Stimulated activated CD4-positive, alpha-beta T cell treated with anti-CD3 and anti-CD28 coated beads, Interleukin-4, amount 100 ng/mL, for 1 hour (primary cell): Measurements from ENCODE around the gene AP4S1.
"Not testable (repeated sequence)": the region's sequence is repeated elsewhere in the genome, so short reads cannot be mapped to it uniquely, and the experiment has no call there.

Experiments
- DNase-seq: peaks from one replicate; pipeline ENCODE4 v3.0.0-alpha.2; 2020

The AP4S1 gene, protein sequence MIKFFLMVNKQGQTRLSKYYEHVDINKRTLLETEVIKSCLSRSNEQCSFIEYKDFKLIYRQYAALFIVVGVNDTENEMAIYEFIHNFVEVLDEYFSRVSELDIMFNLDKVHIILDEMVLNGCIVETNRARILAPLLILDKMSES

GRCh38 chr14:31025367-31026076, at the start of gene AP4S1:
Gene AP4S1 (plus strand): TSS chr14:31025649. CDS start chr14:31066197, 40,548 bp downstream.
- peak; percentile 51 for DNase-seq

- no peak for DNase-seq
These were observed 47.7 kb upstream of the AP4S1 start for GRCh38 chr14:30977752-30978151.

GRCh38 chr14:30980106-30980704, 45.2 kb upstream of the AP4S1 start:
- DNase-seq, result peak; percentile 18

DNA sequence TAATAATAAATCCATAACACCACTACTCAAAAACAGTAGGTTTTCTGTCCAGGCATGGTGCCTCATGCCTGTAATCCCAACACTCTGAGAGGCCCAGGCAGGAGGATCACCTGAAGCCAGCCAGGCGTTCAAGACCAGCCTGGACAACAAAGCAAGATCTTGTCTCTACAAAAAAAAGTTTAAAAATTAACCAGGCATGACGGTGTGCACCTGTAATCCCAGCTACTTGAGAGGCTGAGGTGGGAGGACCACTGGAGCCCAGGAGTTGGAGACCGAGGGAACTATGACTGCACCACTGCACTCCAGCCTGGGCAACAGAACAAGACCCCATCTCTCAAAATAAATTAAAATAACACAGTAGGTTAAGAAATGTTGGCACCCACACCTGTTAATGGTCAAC, 44.5 kb upstream of the AP4S1 start:
- DNase-seq, result no peak

- no peak for DNase-seq
These were observed 42.9 kb upstream of the AP4S1 start for GRCh38 chr14:30982533-30982932.

DNA sequence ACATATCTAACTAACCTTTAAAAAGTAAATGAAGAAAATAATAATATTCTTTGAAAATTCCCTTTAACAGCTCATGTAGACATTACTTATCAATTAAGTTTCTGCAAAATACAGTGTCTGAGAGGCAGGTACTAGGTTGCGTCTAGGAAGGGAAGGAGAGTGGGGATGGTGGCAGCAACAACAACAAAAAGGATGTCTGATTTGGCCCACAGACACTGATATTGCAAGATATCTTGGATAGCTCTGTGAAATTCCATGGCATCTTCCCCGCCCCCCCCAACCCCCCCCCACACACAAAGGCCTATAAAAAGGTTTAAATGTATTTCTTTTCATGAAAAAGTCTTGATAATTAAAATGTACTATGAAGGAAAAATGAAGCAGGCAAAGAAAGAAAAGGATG, 41.6 kb upstream of the AP4S1 start:
- DNase-seq, result no peak

DNA sequence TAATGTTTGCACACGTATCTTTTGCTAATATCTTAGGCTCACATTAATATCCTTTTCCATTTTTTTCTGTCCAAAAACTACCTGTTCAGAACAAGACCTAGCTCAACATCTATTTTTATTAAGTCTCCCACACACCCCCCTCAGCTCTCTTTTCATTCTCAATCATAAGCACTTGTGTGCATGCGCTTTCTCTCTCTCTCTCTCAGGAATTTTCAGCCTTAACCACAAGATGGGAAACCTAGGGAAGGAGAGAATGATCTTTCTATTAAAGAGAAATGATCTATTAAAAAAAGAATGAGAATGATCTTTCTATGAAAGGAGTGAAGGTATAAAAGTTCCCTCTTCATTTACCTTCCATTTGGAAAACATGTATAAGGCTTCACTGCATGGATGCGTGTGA, 39.7 kb upstream of the AP4S1 start:
- no peak for DNase-seq

- no peak for DNase-seq
These were observed 36.9 kb upstream of the AP4S1 start for GRCh38 chr14:30988509-30988908.

GRCh38 chr14:30990770-30991169, 34.7 kb upstream of the AP4S1 start:
- no peak for DNase-seq

- DNase-seq, result no peak
These were observed 34.0 kb upstream of the AP4S1 start for GRCh38 chr14:30991408-30991807.

DNA sequence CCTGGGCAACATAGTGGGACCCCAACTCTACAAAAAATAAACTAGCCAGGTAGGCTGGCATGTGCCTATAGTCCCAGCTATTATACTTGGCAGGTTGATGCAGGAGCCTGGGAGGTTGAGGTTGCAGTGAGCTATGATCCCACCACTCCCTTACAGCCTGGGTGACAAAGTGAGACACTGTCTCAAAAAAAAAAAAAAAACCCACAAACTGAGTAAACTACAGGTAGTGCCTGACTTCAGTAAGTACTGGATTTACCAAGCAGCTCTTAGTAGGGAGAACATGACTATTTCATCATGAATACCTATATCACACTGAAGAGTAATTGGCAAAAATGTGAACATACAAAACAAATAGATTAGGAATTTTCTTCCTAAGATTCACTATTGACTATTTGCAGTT, 32.4 kb upstream of the AP4S1 start:
- DNase-seq, result no peak

- no peak for DNase-seq
These were observed 30.5 kb upstream of the AP4S1 start for GRCh38 chr14:30994681-30995620.

GRCh38 chr14:30995689-30996088, 29.8 kb upstream of the AP4S1 start:
- no peak for DNase-seq

DNA sequence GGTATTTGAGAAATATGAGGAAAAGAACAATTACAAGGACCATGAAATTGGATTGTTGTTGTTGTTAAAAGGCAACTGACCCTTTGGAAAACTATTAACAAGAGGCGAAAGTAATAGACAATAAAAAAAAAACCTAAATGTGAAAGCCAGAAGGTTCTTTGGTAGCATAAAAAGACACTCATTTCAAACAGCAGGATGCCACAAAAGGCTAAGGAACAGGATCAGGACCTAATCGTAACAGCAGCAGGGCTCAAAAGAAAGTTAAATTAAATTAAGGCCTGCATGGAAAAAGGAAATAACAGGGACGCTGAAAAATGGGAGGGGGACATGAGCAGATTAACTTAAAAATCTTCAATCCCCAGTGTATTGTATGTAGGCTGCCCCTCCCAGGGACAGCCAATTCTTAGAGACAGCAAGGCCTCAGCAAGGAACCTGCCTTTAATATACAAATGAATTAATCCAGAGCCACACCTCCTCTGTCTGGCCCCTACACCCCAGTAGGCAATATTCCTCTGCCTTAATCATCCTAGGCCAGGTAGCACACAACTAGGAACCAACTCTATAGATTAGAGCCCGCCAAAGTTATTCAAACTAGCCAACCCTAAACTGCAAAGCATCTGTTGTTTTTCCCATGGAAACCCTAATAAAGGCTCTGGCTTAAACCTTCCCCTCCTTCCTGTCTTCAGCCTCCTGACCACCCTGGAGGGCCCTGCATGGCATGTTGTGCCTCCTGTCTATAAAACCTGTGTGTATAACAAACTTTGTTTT, 28.4 kb upstream of the AP4S1 start:
- no peak for DNase-seq

DNA sequence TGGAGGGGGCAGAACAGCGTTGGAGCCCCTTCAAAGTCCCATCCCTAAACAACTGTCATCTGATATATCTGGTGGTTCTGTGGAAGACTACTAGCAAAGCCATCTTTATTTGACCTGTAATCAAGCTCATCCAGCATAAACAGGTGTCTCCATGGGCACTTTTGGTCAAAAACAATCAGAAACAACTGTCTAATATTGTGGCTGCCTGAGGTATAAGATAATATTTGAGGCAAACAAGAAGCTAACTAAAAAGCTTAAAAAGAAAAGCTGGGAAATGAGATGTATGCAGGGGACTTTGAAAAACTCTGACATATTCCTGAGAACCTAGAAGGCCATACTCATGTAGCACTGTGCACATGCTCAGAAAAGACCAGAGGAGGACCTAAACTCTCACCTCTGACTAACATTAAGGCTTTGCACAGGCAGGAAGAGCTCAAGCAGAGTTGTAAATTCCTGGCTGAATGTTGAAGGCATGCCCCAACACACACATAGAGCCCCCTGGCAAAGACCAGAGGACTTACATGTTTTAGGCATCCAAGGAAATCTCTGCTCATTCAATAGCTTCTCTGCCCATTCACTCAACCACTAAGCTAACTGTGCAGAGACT, 27.2 kb upstream of the AP4S1 start:
- DNase-seq, result no peak

DNA sequence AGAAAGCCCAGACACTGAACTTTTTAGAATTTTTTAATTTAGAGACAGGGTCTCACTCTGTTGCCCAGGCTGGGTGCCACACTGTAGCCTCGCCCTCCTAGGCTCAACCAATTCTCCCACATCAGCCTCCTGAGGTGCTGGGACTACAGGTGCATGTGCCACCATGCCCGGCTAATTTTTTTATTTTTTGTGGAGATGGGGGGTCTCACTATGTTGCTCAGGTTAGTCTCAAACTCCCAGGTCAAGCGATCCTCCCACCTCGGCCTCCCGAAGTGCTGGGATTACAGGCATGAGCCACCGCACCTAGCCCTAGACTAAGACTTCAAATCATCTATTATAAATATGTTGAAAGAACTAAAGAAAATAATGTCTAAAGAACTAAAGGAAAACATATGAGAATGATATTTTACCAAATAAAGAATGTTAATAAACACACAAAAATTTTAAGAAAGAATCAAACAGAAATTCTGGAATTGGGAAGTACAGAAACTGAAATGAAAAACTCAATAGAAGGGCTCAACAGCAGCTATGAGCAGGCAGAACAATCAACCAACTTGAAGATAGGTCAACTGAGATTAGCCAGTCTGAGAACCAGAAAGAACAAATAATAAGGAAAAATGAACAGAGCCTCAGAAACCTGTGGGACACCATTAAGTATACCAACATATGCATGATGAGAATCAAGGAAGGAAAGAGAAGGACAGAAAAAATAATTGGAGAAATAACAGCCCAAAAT, 26.2 kb upstream of the AP4S1 start:
- no peak for DNase-seq

GRCh38 chr14:31000629-31001338, 24.7 kb upstream of the AP4S1 start:
- DNase-seq, result no peak

DNA sequence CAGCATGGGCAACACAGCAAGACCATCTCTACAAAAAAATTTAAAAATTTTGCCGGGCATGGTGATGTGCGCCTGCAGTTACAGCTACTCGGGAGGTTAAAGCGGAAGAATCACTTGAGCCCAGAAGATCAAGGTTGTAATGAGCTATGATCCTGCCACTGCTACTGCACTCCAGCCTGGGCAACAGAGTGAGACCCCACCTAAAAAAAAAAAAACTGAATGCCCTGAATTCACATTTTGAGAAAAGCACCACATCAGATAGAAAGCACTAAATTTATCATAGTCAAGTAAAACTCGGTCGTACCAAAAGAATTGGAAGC, 24.1 kb upstream of the AP4S1 start:
- DNase-seq, result no peak

- no peak for DNase-seq
These were observed 22.2 kb upstream of the AP4S1 start for GRCh38 chr14:31003284-31003683.

GRCh38 chr14:31004007-31004406, 21.4 kb upstream of the AP4S1 start:
- DNase-seq, result not testable (repeated sequence)

DNA sequence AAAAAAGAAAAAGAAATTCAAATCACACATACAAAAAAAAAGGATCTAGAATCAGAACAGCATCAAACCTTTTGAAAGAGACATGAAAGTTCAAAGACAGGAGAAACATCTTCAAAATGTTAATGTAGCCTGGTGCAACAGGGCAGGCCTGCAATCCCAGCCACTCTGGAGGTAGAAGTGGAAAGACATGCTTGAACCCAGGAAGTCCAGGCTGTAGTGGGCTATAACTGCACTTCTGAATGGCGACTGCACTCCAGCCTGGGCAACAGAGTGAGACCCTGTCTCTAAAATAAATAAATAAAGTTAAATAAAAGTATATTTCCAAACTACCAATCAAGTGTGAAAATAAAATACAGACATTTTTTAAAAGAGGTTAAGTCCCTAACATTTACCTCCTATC, 18.7 kb upstream of the AP4S1 start:
- no peak for DNase-seq
